GM18508 (cell line): ENCODE measurements around the gene KRTAP5-1.
"Not testable (repeated sequence)": the region's sequence is repeated elsewhere in the genome, so short reads cannot be mapped to it uniquely, and the experiment has no call there.

Source experiments
- ATAC-seq: cut with Tn5 transposase; IDR thresholded peaks from one replicate; pipeline ENCODE4 v1.9.1; 2021; ENCODE audit warnings: moderate number of reproducible peaks; ENCODE audit not compliant: insufficient read depth, unreplicated experiment

The KRTAP5-1 gene

DNA sequence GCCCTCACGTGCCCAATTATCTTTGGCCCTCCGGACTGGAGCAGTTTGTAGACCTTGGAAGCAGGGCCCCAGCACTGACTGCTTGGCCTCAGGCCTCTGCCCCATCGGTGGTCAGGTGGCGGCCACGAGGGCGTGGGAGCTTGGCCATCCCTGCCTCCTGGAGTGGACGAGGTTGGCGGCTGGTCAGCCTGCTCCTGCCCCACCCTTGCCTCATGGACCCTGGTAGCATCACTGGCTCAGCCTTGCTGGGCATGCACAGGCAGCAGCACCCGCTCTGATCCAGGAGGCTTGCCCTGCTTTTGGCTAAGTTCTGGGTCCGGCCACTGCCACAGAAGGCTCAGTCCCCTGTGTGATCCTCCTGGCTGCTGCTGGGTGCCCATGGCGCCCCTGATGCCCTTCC is 19.1 kb upstream of the KRTAP5-1 start:
- ATAC-seq = no peak

GRCh38 chr11:1603629-1604028 is 18.5 kb upstream of the KRTAP5-1 start:
- ATAC-seq = no peak

GRCh38 chr11:1601663-1602062 is 16.6 kb upstream of the KRTAP5-1 start:
- ATAC-seq = not testable (repeated sequence)

- ATAC-seq = no peak
These were observed 15.5 kb upstream of the KRTAP5-1 start for GRCh38 chr11:1600626-1601025.

DNA sequence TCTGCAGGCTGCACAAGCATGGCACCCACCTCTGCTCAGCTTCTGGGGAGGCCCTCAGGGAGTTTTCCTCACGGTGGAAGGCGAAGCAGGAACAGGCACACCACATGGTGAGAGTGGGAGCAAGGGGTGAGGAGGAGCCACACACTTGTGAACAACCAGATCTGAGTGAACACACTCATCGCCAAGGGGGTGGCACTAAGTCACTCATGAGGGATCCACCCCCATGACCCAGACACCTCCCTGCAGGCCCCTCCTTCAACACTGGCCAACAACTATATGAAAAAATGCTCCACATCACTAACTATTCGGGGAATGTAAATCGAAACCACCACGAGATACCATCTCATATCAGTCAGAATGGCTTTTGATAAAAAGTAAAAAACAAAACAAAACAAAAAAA is 13.7 kb upstream of the KRTAP5-1 start:
- no peak for ATAC-seq

- ATAC-seq = not testable (repeated sequence)
These were observed 13.3 kb upstream of the KRTAP5-1 start for GRCh38 chr11:1598406-1598805.

- no peak for ATAC-seq
These were observed 12.9 kb upstream of the KRTAP5-1 start, which contains the start of gene KRTAP5-2 for GRCh38 chr11:1597994-1598380. TSS of gene KRTAP5-2 (minus strand) at chr11:1598294. CDS start at chr11:1598250, 44 bp downstream.

- no peak for ATAC-seq
These were observed 12.4 kb upstream of the KRTAP5-1 start for GRCh38 chr11:1597331-1597993.

GRCh38 chr11:1596576-1597121 is 11.6 kb upstream of the KRTAP5-1 start:
- not testable (repeated sequence) for ATAC-seq

- not testable (repeated sequence) for ATAC-seq
These were observed 11.0 kb upstream of the KRTAP5-1 start for GRCh38 chr11:1595994-1596575.

GRCh38 chr11:1592628-1593027 is 7.5 kb upstream of the KRTAP5-1 start:
- no peak for ATAC-seq

- no peak for ATAC-seq
These were observed 4.9 kb upstream of the KRTAP5-1 start for GRCh38 chr11:1589996-1590395.

DNA sequence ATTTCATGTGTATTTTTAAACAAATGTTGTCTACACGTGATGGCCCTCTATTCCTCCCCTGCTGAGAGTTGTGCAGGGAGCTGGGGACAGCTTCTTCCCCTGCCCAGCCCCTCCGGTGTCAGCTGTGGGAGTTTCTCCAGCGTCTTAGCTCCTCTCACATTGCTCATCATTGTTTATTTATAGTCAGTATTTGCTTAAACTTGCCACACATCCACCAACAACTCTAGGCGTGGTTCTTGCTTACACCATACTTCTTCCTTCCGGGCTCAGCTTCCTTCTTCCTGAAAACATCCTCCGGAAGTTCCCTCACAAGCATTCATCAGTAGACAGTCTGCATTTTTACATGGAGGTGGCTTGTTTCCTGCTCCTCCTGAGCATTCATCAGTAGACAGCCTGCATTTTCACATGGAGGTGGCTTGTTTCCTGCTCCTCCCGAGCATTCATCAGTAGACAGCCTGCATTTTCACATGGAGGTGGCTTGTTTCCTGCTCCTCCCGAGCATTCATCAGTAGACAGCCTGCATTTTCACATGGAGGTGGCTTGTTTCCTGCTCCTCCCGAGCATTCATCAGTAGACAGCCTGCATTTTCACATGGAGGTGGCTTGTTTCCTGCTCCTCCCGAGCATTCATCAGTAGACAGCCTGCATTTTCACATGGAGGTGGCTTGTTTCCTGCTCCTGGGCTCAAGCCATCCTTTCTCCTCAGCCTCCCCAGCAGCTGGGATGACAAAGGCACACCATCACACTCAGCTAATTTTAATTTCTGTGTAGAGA is 4.3 kb upstream of the KRTAP5-1 start:
- ATAC-seq = not testable (repeated sequence)

GRCh38 chr11:1586699-1587098 is 1.6 kb upstream of the KRTAP5-1 start:
- ATAC-seq = no peak

- ATAC-seq = not testable (repeated sequence)
These were observed 2.2 kb downstream of the KRTAP5-1 start for GRCh38 chr11:1582909-1583308.

DNA sequence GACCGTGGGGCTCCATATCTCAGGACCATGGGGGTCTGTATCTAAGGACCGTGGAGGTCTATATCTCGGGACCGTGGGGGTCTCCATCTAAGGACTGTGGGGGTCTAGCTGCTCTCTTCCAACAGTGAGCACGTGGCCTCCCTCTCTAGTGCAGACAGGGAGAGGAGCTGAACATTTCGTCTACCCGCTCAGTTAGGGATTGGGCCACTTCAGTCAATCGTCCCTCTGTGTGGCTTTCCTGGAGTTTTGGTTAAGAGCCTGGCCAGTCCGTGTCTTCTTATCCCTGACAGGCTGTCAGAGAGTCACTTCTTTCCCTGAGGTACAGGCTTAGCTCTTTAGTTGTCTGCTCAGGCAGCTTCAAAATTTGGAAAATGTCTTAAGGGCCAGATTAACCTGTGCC is 3.1 kb downstream of the KRTAP5-1 start:
- ATAC-seq = no peak

DNA sequence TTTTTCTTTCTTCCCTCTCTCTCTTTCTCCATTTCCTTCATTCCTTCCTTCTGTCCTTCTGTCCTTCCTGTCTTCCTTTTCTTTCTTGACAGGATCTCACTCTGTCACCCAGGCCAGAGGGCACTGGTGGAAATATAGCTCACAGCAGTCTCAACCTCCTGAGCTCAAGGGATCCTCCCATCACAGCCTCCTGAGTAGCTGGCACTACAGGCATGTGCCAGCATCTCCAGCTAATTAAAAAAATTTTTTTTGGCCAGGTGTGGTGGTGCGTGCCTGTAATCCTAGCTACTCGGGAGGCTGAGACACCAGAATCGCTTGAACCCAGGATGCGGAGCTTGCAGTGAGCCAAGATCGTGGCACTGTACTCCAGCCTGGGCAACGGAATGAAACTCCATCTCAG is 8.3 kb downstream of the KRTAP5-1 start:
- ATAC-seq = no peak

- ATAC-seq = not testable (repeated sequence)
These were observed 9.3 kb downstream of the KRTAP5-1 start for GRCh38 chr11:1575756-1576155.

GRCh38 chr11:1574933-1575242 is 10.2 kb downstream of the KRTAP5-1 start:
- ATAC-seq = no peak

GRCh38 chr11:1574238-1574932 is 10.7 kb downstream of the KRTAP5-1 start:
- ATAC-seq = no peak

- no peak for ATAC-seq
These were observed 11.2 kb downstream of the KRTAP5-1 start for GRCh38 chr11:1573903-1574237.
